Right lobe of liver (tissue), 4 donors: Measurements from ENCODE around the gene P2RY13.

Experiments
- CTCF ChIP-seq, 4 donors: fragments of 200-600 bp in 3 of 4; fragments of 450-650 bp in 1 of 4; IDR thresholded peaks; one replicate each; pipeline versions ENCODE4 v1.5.1 to v1.8.0; 2016 to 2022; ENCODE audit warnings: antibody characterized with exemption in 4 of 4, mild to moderate bottlenecking in 2 of 4
- POLR2A ChIP-seq: fragments of 450-650 bp; IDR thresholded peaks from one replicate; pipeline ENCODE4 v1.6.1; 2017; ENCODE audit warnings: antibody characterized with exemption, mild to moderate bottlenecking
- donor health status: DM: no; HTN: no; CAD: no.
- donor health status: DM: no; HTN: no; CAD: no.
- donor health status: DM: no; HTN: yes; CAD: no.

- TF ChIP-seq CTCF (IDR thresholded peaks at IDR 0.05) (no peak), POLR2A (no peak)
Measured at GRCh38 chr3:151296226-151296625, 33.1 kb downstream of the P2RY13 start.
